Sigmoid colon (tissue), 3 donors: ENCODE data around the gene LMOD1.
A peak's percentile ranks its signal among the peaks of the same experiment; 100 is the strongest.

ENCODE experiments used
- CTCF ChIP-seq, 4 experiments: fragments of 450-650 bp in 3 of 4; fragments of 200-600 bp in 1 of 4; IDR thresholded peaks; one replicate each; pipeline ENCODE4 v1.5.1; 2016 to 2019; ENCODE audit warnings: antibody characterized with exemption in 4 of 4, mild to moderate bottlenecking in 3 of 4, moderate library complexity in 2 of 4
- POLR2A ChIP-seq, 2 donors: fragments of 450-650 bp; IDR thresholded peaks; one replicate each; pipeline ENCODE4 v1.6.1; 2016; ENCODE audit warnings: antibody characterized with exemption in 2 of 2, mild to moderate bottlenecking in 2 of 2, moderate library complexity in 2 of 2

GRCh38 chr1:201945157-201945556 is 1.2 kb downstream of the LMOD1 start:
- TF ChIP-seq CTCF (IDR thresholded peaks at IDR 0.05) (peak; percentile 39 to 69 (median 46)), POLR2A (IDR thresholded peaks at IDR 0.05) (no peak)
